Esophagus squamous epithelium (tissue), 4 donors: ENCODE data around the gene PRKAB1.
"Not testable (repeated sequence)": the region's sequence is repeated elsewhere in the genome, so short reads cannot be mapped to it uniquely, and the experiment has no call there.

ENCODE experiments used
- POLR2A ChIP-seq, 4 donors: fragments of 450-650 bp; IDR thresholded peaks; one replicate each; pipeline ENCODE4 v1.6.1; 2017; ENCODE audit warnings: antibody characterized with exemption in 4 of 4, mild to moderate bottlenecking in 4 of 4, moderate library complexity in 3 of 4
- TF ChIP-seq, protein P1 (sequence below), 6 experiments: fragments of 450-650 bp in 4 of 6; fragments of 200-600 bp in 2 of 6; sonication (generic) in 2 of 6; IDR thresholded peaks; one replicate each; pipeline ENCODE4 v1.5.1; 2016 to 2019; ENCODE audit warnings: antibody characterized with exemption in 6 of 6, mild to moderate bottlenecking in 4 of 6, moderate library complexity in 4 of 6

DNA sequence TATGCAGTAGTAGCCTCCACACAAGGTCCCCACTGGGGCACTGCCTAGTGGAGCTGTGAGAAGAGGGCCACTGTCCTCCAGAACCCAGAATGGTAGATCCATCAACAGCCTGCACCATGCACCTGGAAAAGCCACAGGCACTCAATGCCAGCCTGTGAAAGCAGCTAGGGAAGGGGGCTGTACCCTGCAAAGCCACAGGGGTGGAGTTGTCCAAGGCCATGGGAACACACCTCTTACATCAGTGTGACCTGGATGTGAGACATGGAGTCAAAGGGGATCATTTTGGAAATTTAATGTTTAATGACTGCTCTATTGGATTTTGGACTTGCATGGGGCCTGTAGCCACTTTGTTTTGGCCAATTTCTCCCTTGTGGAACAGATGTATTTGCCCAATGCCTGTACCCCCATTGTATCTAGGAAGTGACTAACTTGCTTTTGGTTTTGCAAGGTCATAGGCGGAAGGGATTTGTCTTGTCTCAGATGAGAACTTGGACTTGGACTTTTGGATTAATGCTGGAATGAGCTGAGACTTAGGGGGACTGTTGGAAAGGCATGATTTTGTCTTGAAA, 49.5 kb upstream of the PRKAB1 start:
- TF ChIP-seq POLR2A (IDR thresholded peaks at IDR 0.05), result not testable (repeated sequence)
- TF ChIP-seq, protein P1, sequence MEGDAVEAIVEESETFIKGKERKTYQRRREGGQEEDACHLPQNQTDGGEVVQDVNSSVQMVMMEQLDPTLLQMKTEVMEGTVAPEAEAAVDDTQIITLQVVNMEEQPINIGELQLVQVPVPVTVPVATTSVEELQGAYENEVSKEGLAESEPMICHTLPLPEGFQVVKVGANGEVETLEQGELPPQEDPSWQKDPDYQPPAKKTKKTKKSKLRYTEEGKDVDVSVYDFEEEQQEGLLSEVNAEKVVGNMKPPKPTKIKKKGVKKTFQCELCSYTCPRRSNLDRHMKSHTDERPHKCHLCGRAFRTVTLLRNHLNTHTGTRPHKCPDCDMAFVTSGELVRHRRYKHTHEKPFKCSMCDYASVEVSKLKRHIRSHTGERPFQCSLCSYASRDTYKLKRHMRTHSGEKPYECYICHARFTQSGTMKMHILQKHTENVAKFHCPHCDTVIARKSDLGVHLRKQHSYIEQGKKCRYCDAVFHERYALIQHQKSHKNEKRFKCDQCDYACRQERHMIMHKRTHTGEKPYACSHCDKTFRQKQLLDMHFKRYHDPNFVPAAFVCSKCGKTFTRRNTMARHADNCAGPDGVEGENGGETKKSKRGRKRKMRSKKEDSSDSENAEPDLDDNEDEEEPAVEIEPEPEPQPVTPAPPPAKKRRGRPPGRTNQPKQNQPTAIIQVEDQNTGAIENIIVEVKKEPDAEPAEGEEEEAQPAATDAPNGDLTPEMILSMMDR (IDR thresholded peaks at IDR 0.05), result not testable (repeated sequence)
